NCI-H82 (cell line): ENCODE data around the gene CNTN5.

Source experiments
- DNase-seq: peaks from one replicate; lab custom pipeline; 2025; lab: John Stamatoyannopoulos, UW

Gene CNTN5

GRCh38 chr11:99925968-99926367, 905.2 kb downstream of the CNTN5 start:
- peak; percentile 87 for DNase-seq

- DNase-seq: no peak
Observed at GRCh38 chr11:99932684-99933083, 911.9 kb downstream of the CNTN5 start.

- DNase-seq: no peak
Observed at GRCh38 chr11:99934008-99934407, 913.3 kb downstream of the CNTN5 start.

- DNase-seq: no peak
Observed at GRCh38 chr11:99937330-99937729, 916.6 kb downstream of the CNTN5 start.

GRCh38 chr11:99952816-99953215, 932.1 kb downstream of the CNTN5 start:
- DNase-seq: no peak

GRCh38 chr11:99960536-99960935, 939.8 kb downstream of the CNTN5 start:
- no peak for DNase-seq

GRCh38 chr11:99968336-99968735, 947.6 kb downstream of the CNTN5 start:
- no peak for DNase-seq

GRCh38 chr11:99973993-99974392, 953.2 kb downstream of the CNTN5 start:
- no peak for DNase-seq

GRCh38 chr11:99979042-99979441, 958.3 kb downstream of the CNTN5 start:
- no peak for DNase-seq

- DNase-seq: no peak
Observed at GRCh38 chr11:99987821-99988470, 967.2 kb downstream of the CNTN5 start.

GRCh38 chr11:99988471-99988837, 967.7 kb downstream of the CNTN5 start:
- no peak for DNase-seq

- DNase-seq: no peak
Observed at GRCh38 chr11:100003985-100004384, 983.2 kb downstream of the CNTN5 start.

- no peak for DNase-seq
Observed at GRCh38 chr11:100004541-100004940, 983.8 kb downstream of the CNTN5 start.

GRCh38 chr11:100008417-100008816, 987.7 kb downstream of the CNTN5 start:
- DNase-seq: no peak

- no peak for DNase-seq
Observed at GRCh38 chr11:100009728-100010127, 989.0 kb downstream of the CNTN5 start.

GRCh38 chr11:100010393-100010792, 989.6 kb downstream of the CNTN5 start:
- no peak for DNase-seq

GRCh38 chr11:100011697-100012096, 990.9 kb downstream of the CNTN5 start:
- DNase-seq: no peak

- no peak for DNase-seq
Observed at GRCh38 chr11:100013011-100013410, 992.3 kb downstream of the CNTN5 start.

- no peak for DNase-seq
Observed at GRCh38 chr11:100031973-100032372, 1011.2 kb downstream of the CNTN5 start.

GRCh38 chr11:100061006-100061405, 1040.3 kb downstream of the CNTN5 start:
- no peak for DNase-seq

- peak; percentile 33 for DNase-seq
Observed at GRCh38 chr11:100066399-100066798, 1045.7 kb downstream of the CNTN5 start.

GRCh38 chr11:100068116-100068515, 1047.4 kb downstream of the CNTN5 start:
- DNase-seq: no peak

- DNase-seq: no peak
Observed at GRCh38 chr11:100072131-100072530, 1051.4 kb downstream of the CNTN5 start.

- DNase-seq: no peak
Observed at GRCh38 chr11:100080381-100080780, 1059.6 kb downstream of the CNTN5 start.

- no peak for DNase-seq
Observed at GRCh38 chr11:100080821-100081220, 1060.1 kb downstream of the CNTN5 start.
